GM18505 (cell line): ENCODE measurements around the gene CBY3.
A peak's percentile ranks its signal among the peaks of the same experiment; 100 is the strongest.
"Not testable (repeated sequence)": the region's sequence is repeated elsewhere in the genome, so short reads cannot be mapped to it uniquely, and the experiment has no call there.

Experiments
- ATAC-seq: cut with Tn5 transposase; IDR thresholded peaks from one replicate; pipeline ENCODE4 v1.9.1; 2021; ENCODE audit not compliant: unreplicated experiment
- POLR2A ChIP-seq: IDR thresholded peaks from 4 replicates; pipeline ENCODE4 v1.6.1; 2011; ENCODE audit warnings: borderline replicate concordance; ENCODE audit not compliant: insufficient read depth, insufficient read length; ENCODE audit errors: extremely low read depth

Gene CBY3

GRCh38 chr5:179680780-179681401 lies at the start of gene CBY3:
TSS of gene CBY3 (minus strand) at chr5:179681034. CDS start at chr5:179680918, 116 bp downstream.
- ATAC-seq, result no peak
- no peak for TF ChIP-seq POLR2A

GRCh38 chr5:179730356-179730755 lies 49.5 kb upstream of the CBY3 start:
- no peak for ATAC-seq
- TF ChIP-seq POLR2A, result no peak

GRCh38 chr5:179729727-179730126 lies 48.9 kb upstream of the CBY3 start:
- no peak for ATAC-seq
- no peak for TF ChIP-seq POLR2A

GRCh38 chr5:179729303-179729702 lies 48.5 kb upstream of the CBY3 start:
- no peak for TF ChIP-seq POLR2A
- ATAC-seq, result no peak

GRCh38 chr5:179727106-179727505 lies 46.3 kb upstream of the CBY3 start:
- no peak for TF ChIP-seq POLR2A
- ATAC-seq, result no peak

- ATAC-seq, result no peak
- no peak for TF ChIP-seq POLR2A
These were observed 43.3 kb upstream of the CBY3 start for GRCh38 chr5:179724163-179724562.

- ATAC-seq, result no peak
- no peak for TF ChIP-seq POLR2A
These were observed 39.4 kb upstream of the CBY3 start for GRCh38 chr5:179720222-179720621.

GRCh38 chr5:179716286-179716685 lies 35.5 kb upstream of the CBY3 start:
- no peak for ATAC-seq
- TF ChIP-seq POLR2A, result no peak

- ATAC-seq, result no peak
These were observed 19.6 kb upstream of the CBY3 start for GRCh38 chr5:179700401-179700918.

GRCh38 chr5:179699616-179700237 lies 18.9 kb upstream of the CBY3 start:
- peak; percentile 57 for TF ChIP-seq POLR2A
- no peak for ATAC-seq

More at GRCh38 chr5:179700401-179700918, 19.6 kb upstream of the CBY3 start:
- TF ChIP-seq POLR2A, result no peak

GRCh38 chr5:179698935-179699615 lies 18.2 kb upstream of the CBY3 start, which contains the start of gene CANX:
TSS of gene CANX (plus strand) at chr5:179698967. CDS start at chr5:179705682, 6,715 bp downstream.
- peak; percentile 73 for TF ChIP-seq POLR2A
- ATAC-seq, result peak; percentile 7

- peak; percentile 92 for ATAC-seq
- TF ChIP-seq POLR2A, result peak; percentile 86
These were observed 17.4 kb upstream of the CBY3 start for GRCh38 chr5:179697993-179698934.

GRCh38 chr5:179697543-179697942 lies 16.7 kb upstream of the CBY3 start:
- not testable (repeated sequence) for ATAC-seq
